NCI-H2081 treated with DMSO at 0.1 percent for 48 hours (cell line): Measurements from ENCODE around the gene CLDND1.

Source experiments
- DNase-seq: peaks from one replicate; lab custom pipeline; 2025; lab: John Stamatoyannopoulos, UW

The CLDND1 gene

GRCh38 chr3:98551754-98552153 lies 29.1 kb upstream of the CLDND1 start:
- DNase-seq, result no peak

GRCh38 chr3:98551236-98551635 lies 28.5 kb upstream of the CLDND1 start:
- DNase-seq, result no peak

GRCh38 chr3:98550833-98551232 lies 28.1 kb upstream of the CLDND1 start:
- DNase-seq, result no peak

- DNase-seq, result no peak
Measured at GRCh38 chr3:98548544-98548943, 25.8 kb upstream of the CLDND1 start.

GRCh38 chr3:98545940-98546339 lies 23.2 kb upstream of the CLDND1 start:
- DNase-seq, result no peak

- no peak for DNase-seq
Measured at GRCh38 chr3:98542623-98543022, 19.9 kb upstream of the CLDND1 start.

GRCh38 chr3:98541695-98542094 lies 19.0 kb upstream of the CLDND1 start:
- DNase-seq, result no peak

GRCh38 chr3:98540346-98540745 lies 17.6 kb upstream of the CLDND1 start:
- no peak for DNase-seq

GRCh38 chr3:98536456-98537017 lies 13.8 kb upstream of the CLDND1 start:
- DNase-seq, result no peak

GRCh38 chr3:98534734-98535133 lies 12.0 kb upstream of the CLDND1 start:
- DNase-seq, result no peak

GRCh38 chr3:98534168-98534567 lies 11.5 kb upstream of the CLDND1 start:
- no peak for DNase-seq

- no peak for DNase-seq
Measured at GRCh38 chr3:98532709-98533571, 10.2 kb upstream of the CLDND1 start.

GRCh38 chr3:98532275-98532637 lies 9.6 kb upstream of the CLDND1 start:
- DNase-seq, result no peak

GRCh38 chr3:98531622-98532274 lies 9.0 kb upstream of the CLDND1 start, which contains the start of gene GPR15:
Gene GPR15, plus strand, starts transcription at chr3:98531978. Its CDS starts 56 bp downstream, at chr3:98532034.
- no peak for DNase-seq

GRCh38 chr3:98530676-98531075 lies 8.0 kb upstream of the CLDND1 start:
- no peak for DNase-seq

- DNase-seq, result no peak
Measured at GRCh38 chr3:98529856-98530459, 7.3 kb upstream of the CLDND1 start.

- DNase-seq, result no peak
Measured at GRCh38 chr3:98528474-98529346, 6.0 kb upstream of the CLDND1 start.

GRCh38 chr3:98525494-98525893 lies 2.8 kb upstream of the CLDND1 start:
- DNase-seq, result no peak

GRCh38 chr3:98521897-98522543 lies 682 bp downstream of the CLDND1 start:
- DNase-seq, result no peak

- DNase-seq, result no peak
Measured at GRCh38 chr3:98519351-98519750, 3.4 kb downstream of the CLDND1 start.

- no peak for DNase-seq
Measured at GRCh38 chr3:98518816-98519215, 3.9 kb downstream of the CLDND1 start.
